Transverse colon (tissue), 4 donors: ENCODE results near the gene TYW1. TPM values are rescaled to one million over a fixed set of nuclear protein-coding genes. Genes with fewer than 3 reads are reported as not detected.
"Not testable (repeated sequence)": the region's sequence is repeated elsewhere in the genome, so short reads cannot be mapped to it uniquely, and the experiment has no call there.

Experiments
- DNase-seq: peaks from one replicate; pipeline ENCODE4 v3.0.0-alpha.2; 2019
- H3K27ac ChIP-seq, 4 donors: fragments of 200-600 bp; sonication (generic); 2 replicates each; pipeline ENCODE4 v1.5.1; 2016 to 2018; ENCODE audit warnings: inconsistent platforms in 4 of 4
- H3K27me3 ChIP-seq: fragments of 200-600 bp; sonication (generic); 2 replicates; pipeline ENCODE4 v1.5.1; 2017; ENCODE audit warnings: inconsistent platforms
- H3K36me3 ChIP-seq, 4 donors: fragments of 200-600 bp; sonication (generic); 2 replicates each; pipeline ENCODE4 v1.5.1; 2017 to 2019; ENCODE audit warnings: inconsistent platforms in 4 of 4
- H3K4me1 ChIP-seq, 4 donors: fragments of 200-600 bp; sonication (generic); 2 replicates each; pipeline ENCODE4 v1.5.1; 2017 to 2020; ENCODE audit warnings: inconsistent platforms in 4 of 4
- H3K4me3 ChIP-seq, 4 donors: fragments of 200-600 bp; sonication (generic); 1 replicate in 1 of 4; 2 replicates in 3 of 4; pipeline versions ENCODE4 v1.5.1 to v1.6.1; 2017 to 2019; ENCODE audit warnings: inconsistent platforms in 4 of 4
- H3K9me3 ChIP-seq, 2 donors: fragments of 200-600 bp; sonication (generic); 2 replicates each; pipeline ENCODE4 v1.5.1; 2017 to 2019; ENCODE audit warnings: inconsistent platforms in 2 of 2
- EP300 ChIP-seq: sonication (generic); formaldehyde crosslinking; IDR thresholded peaks from one replicate; pipeline ENCODE4 v1.6.1; 2017; ENCODE audit warnings: antibody characterized with exemption, low read depth
- POLR2A ChIP-seq: fragments of 450-650 bp; IDR thresholded peaks from one replicate; pipeline ENCODE4 v1.6.1; 2016; ENCODE audit warnings: antibody characterized with exemption, mild to moderate bottlenecking, moderate library complexity
- POLR2AphosphoS5 ChIP-seq, 3 donors: sonication (generic); formaldehyde crosslinking; IDR thresholded peaks; one replicate each; pipeline ENCODE4 v1.6.1; 2016; ENCODE audit warnings: antibody characterized with exemption in 3 of 3
- WGBS, 2 donors: methylation state at CpG; one replicate each; pipeline ENCODE4 v1.1.5; 2018; ENCODE audit warnings: low coverage in 1 of 2; 5-methylcytosine and 5-hydroxymethylcytosine counted together
- in situ Hi-C, 4 donors: fragments of 200-750 bp; cut with MboI; loops; one replicate each; pipeline versions ENCODE4 v1.15.0 to v1.15.1; 2017; ENCODE audit warnings: low sequenced_read_pairs in 3 of 4, low pct_ligation_motif_present in 1 of 4, low pct_unique_long_range_greater_than_20kb in 1 of 4
- intact Hi-C: fragments of 100-400 bp; cut with DNase I; formaldehyde crosslinking; loops from one replicate; pipeline ENCODE4 v1.15.1; 2023; ENCODE audit warnings: low total_unique reads
- total RNA-seq, 4 donors: library from RNA; depleted of rRNA; stranded (reverse); fragments of >200 nt; gene quantifications; one replicate each; pipeline ENCODE4 v1.1.0, GENCODE V29; 2016
- TF ChIP-seq, protein P1 (sequence below), 5 experiments: fragments of 200-600 bp in 3 of 5; fragments of 450-650 bp in 2 of 5; sonication (generic) in 3 of 5; IDR thresholded peaks; 1 replicate in 2 of 5; 2 replicates in 3 of 5; pipeline ENCODE4 v1.5.1; 2016 to 2017; ENCODE audit warnings: antibody characterized with exemption in 5 of 5, inconsistent platforms in 3 of 5, mild to moderate bottlenecking in 2 of 5, moderate library complexity in 1 of 5

Gene TYW1
- total RNA-seq, 4 donors from 2014 or later = 24.3 to 87.8 (median 27.5) TPM

DNA sequence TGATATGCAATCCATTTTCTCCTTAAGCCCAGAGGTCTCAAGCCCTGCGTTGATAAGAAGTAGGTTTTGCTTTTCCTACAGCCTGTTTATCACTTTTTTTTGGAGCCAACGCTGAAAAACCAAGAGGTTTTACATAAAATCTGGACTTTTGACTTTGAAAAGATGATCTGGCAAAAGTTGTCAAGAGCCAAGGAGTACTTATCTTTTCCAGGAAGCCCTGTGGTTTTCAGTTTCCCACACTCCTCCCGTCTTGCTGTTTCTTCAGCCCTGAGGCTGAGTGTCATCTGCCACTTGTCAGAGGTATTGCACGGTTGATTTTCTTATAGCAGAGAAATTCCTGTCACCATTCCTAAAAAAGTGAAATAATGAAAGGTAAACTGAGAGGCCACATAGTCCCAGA, 108.7 kb downstream of the TYW1 start:
- intact Hi-C loops (no loop called here), in situ Hi-C loops (no loop called here)
- DNase-seq = no peak
- H3K9me3 ChIP-seq = no peaks in the 10 kb centered on the region
- H3K27me3 ChIP-seq = no peaks in the 10 kb centered on the region
- H3K4me1 ChIP-seq = no peaks in the 10 kb centered on the region
- no peak overlapping the region for H3K4me3 ChIP-seq
- TF ChIP-seq POLR2A (no peak), POLR2AphosphoS5 (IDR thresholded peaks at IDR 0.05) (no peak), EP300 (no peak)
- TF ChIP-seq, protein P1, sequence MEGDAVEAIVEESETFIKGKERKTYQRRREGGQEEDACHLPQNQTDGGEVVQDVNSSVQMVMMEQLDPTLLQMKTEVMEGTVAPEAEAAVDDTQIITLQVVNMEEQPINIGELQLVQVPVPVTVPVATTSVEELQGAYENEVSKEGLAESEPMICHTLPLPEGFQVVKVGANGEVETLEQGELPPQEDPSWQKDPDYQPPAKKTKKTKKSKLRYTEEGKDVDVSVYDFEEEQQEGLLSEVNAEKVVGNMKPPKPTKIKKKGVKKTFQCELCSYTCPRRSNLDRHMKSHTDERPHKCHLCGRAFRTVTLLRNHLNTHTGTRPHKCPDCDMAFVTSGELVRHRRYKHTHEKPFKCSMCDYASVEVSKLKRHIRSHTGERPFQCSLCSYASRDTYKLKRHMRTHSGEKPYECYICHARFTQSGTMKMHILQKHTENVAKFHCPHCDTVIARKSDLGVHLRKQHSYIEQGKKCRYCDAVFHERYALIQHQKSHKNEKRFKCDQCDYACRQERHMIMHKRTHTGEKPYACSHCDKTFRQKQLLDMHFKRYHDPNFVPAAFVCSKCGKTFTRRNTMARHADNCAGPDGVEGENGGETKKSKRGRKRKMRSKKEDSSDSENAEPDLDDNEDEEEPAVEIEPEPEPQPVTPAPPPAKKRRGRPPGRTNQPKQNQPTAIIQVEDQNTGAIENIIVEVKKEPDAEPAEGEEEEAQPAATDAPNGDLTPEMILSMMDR (IDR thresholded peaks at IDR 0.05) = no peak
- WGBS, 2 donors = 43 to 63% methylated on average over 2 to 4 of the region's 4 CpGs
- no peak overlapping the region for H3K27ac ChIP-seq
- no peaks in the 10 kb centered on the region for H3K36me3 ChIP-seq

GRCh38 chr7:67106255-67106654, 109.6 kb downstream of the TYW1 start:
- H3K36me3 ChIP-seq, in situ Hi-C loops, H3K9me3 ChIP-seq, H3K4me3 ChIP-seq, DNase-seq, H3K27ac ChIP-seq, intact Hi-C loops, H3K4me1 ChIP-seq, H3K27me3 ChIP-seq: not testable (repeated sequence)
- WGBS, 2 donors = 89 to 100% methylated on average over 1 to 4 of the region's 4 CpGs

- H3K9me3 ChIP-seq, intact Hi-C loops, H3K27me3 ChIP-seq, H3K4me1 ChIP-seq, in situ Hi-C loops, H3K27ac ChIP-seq, H3K36me3 ChIP-seq, DNase-seq, H3K4me3 ChIP-seq: not testable (repeated sequence)
- 98% methylated on average over 2 of the region's 2 CpGs; no CpG with 5 or more reads in 1 of the 2 donors for WGBS, 2 donors
Observed at GRCh38 chr7:67111342-67111741, 114.7 kb downstream of the TYW1 start.

DNA sequence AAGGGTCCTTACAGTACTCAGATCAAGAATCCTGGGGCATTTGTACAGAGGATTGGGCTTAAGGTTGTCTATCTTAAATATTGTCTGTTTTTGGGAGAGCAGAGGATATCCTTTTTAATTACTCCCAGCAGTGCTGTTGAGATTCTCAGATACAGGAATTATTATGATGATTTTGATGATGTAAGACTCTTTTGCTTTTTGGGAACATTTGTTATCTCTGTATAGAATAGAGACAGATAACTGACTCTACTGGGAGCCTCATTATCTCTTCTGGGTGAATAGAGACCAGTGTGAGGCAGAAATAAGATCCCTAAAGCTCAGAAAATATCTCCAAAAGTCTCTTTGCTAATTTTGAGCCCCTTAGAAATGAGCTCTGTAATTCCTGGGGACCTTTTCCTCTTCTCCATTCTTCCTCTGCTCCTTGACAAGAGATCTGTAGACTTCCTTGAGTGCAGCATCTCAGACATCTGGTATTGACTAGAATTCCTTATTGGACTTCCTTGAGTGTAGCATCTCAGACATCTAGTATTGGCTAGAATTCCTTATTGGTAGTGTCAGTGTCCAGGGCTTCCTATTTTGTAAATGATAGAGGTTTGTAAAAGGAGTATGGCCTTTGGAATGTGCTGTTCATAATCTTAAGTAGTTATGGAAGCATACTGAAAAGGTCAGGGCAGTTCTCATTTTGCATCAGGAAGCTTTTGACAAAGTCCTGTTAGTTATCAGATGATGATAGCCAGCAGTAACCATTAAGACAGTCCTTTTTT, 118.0 kb downstream of the TYW1 start:
- H3K4me3 ChIP-seq, H3K27ac ChIP-seq, H3K27me3 ChIP-seq, DNase-seq, H3K36me3 ChIP-seq, H3K4me1 ChIP-seq, in situ Hi-C loops, intact Hi-C loops, H3K9me3 ChIP-seq: not testable (repeated sequence)

DNA sequence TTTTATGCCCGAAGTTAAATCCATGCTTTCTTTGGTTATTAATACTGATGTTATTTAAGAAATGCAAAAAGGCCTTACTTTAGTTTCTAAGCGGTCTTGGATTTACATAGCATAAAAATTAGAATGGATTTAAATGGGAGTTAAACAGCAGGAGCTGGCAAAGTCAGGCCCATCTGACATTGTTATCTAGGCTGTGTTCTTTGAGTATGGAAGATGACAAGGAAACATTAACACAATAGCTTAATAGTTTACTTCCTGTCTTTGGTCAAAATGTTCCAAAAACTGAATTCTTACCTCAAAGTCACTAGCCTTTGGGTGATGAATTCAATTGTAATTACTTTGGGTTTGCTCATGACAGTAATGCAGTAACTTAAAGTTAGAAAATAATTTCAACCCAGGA, 123.9 kb downstream of the TYW1 start:
- H3K9me3 ChIP-seq, intact Hi-C loops, in situ Hi-C loops, H3K4me3 ChIP-seq, H3K4me1 ChIP-seq, H3K27ac ChIP-seq, H3K36me3 ChIP-seq, H3K27me3 ChIP-seq, DNase-seq: not testable (repeated sequence)
- 88 to 93% methylated on average over 2 of the region's 2 CpGs for WGBS, 2 donors

DNA sequence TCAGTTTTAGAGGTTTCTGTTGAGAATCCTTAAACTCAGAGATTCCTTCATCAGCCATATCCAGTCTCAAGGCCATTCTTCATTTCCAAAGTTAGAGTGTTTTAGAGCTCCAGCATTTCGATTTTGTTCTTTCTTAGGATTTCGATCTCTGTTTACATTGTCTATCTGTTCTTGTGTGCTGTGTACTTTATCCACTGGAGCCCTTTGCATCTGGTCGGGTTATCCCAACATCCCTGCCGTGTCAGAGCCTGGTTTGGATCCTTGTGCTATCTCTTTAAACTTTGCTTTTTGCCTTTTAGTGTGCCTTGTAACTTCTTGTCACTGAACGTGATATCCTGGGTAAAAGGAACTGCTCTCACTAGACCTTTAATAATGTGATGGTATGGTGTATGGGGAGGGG, 131.6 kb downstream of the TYW1 start:
- intact Hi-C loops, H3K4me3 ChIP-seq, H3K36me3 ChIP-seq, DNase-seq, in situ Hi-C loops, H3K9me3 ChIP-seq, H3K27me3 ChIP-seq: not testable (repeated sequence)
- H3K27ac ChIP-seq = peak overlapping the region in 1 of 4 donors; percentile 50
- H3K4me1 ChIP-seq = peaks cover 0 to 16% (median 12%) of the 10 kb centered on the region in 4 donors
- whole genome bisulfite sequencing, 2 donors = 81 to 82% methylated on average over 5 of the region's 5 CpGs

- peaks cover 0 to 16% (median 12%) of the 10 kb centered on the region in 4 donors for H3K4me1 ChIP-seq
- 91% methylated on average over 1 of the region's 1 CpG; no CpG with 5 or more reads in 1 of the 2 donors for WGBS, 2 donors
- in situ Hi-C loops, H3K4me3 ChIP-seq, H3K36me3 ChIP-seq, H3K27ac ChIP-seq, H3K27me3 ChIP-seq, H3K9me3 ChIP-seq, DNase-seq, intact Hi-C loops: not testable (repeated sequence)
Observed at GRCh38 chr7:67130766-67131165, 134.1 kb downstream of the TYW1 start.

DNA sequence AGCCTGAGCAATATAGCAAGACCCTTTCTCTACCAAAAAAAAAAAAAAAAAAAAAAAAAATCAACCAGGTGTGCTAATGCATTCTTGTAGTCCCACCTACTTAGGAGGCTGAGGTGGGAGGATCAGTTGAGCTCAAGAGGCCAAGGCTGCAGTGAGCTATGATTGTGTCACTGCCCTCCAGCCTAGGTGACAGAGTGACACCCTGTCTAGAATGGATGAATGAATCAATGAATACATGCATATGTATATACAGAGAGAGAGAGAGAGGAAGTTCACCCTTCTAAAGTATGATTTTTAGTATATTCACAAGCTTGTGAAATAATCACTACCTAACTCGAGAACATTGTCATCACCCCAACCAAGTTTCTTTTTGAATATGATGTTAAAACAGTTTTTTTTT, 138.3 kb downstream of the TYW1 start:
- H3K4me3 ChIP-seq, H3K36me3 ChIP-seq, DNase-seq, H3K4me1 ChIP-seq, intact Hi-C loops, H3K27ac ChIP-seq, in situ Hi-C loops, H3K9me3 ChIP-seq, H3K27me3 ChIP-seq: not testable (repeated sequence)
- WGBS, 2 donors = 78 to 87% methylated on average over 1 of the region's 1 CpG

- H3K27me3 ChIP-seq, H3K36me3 ChIP-seq, DNase-seq, H3K4me1 ChIP-seq, H3K9me3 ChIP-seq, H3K27ac ChIP-seq, H3K4me3 ChIP-seq, in situ Hi-C loops, intact Hi-C loops: not testable (repeated sequence)
- WGBS, 2 donors = 74 to 76% methylated on average over 4 of the region's 4 CpGs
Observed at GRCh38 chr7:67135617-67136486, 139.2 kb downstream of the TYW1 start.
